Melanocyte of skin (primary cell): ENCODE data around the gene DNAJA2. TPM values are rescaled to one million over a fixed set of nuclear protein-coding genes. Genes with fewer than 3 reads are reported as not detected.

Experiments used
- total RNA-seq, 2 donors: library from RNA; depleted of rRNA; stranded (reverse); fragments of >200 nt; gene quantifications; 2 replicates each; pipeline ENCODE4 v1.2.3, GENCODE V29; 2012

The DNAJA2 gene
- 10 to 100 TPM; 58.8 to 90.9 TPM for total RNA-seq

DNA sequence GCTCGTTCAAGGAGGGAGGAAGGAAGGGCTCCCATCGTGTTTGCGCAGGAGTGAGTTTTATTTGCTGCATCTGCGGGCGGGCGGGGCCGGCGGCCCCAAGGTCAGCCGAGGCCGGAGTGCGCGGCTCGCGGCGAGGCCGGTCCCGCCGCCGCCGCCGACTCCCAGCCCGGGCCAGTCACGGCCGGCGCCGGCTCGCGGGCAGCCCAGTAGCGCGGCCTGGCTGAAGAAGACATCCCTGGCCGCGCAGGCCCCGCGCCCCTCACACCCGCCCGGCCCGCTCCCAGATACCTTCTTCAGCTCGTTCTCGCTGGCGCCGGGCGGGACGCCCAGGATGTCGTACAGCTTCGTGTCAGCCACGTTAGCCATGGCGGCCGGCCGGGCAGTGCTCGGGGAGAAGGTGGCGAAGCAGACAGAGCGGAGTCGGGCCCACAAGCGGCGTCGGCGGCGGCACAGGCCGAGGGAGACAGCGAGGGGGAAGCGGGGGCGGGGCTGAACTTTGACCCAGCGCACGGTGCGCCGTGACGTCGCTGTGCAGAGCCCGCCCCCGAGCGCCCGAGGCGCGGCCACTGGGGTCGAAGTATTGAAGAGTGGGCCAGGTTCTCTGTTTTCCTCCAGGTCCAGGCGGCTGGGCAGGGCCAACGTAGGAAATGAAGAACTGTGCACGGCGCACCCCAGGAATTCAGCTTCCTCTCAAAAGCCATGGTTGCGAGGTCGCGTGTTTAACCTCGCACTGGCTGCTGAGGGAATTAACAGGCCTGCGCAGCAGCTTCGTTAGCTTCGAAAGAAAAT, at the start of gene DNAJA2:
TSS of gene DNAJA2 (minus strand) at position 468 of the 789 bp plus-strand sequence. CDS start at position 366, 102 bp downstream.

Other genes with a start within 250 kb of the DNAJA2 start
- 1 to 10 TPM in 1 of 2 donors, under 1 TPM in 1; 0.67 to 1.4 TPM for gene MYLK3, start 225.3 kb downstream of the DNAJA2 start, total RNA-seq
- gene C16orf87, start 142.5 kb downstream of the DNAJA2 start, total RNA-seq = 1 to 10 TPM; 5.5 to 6.3 TPM
- 1 to 10 TPM; 3.1 to 5.7 TPM for gene GPT2, start 89.3 kb downstream of the DNAJA2 start, total RNA-seq
- gene NETO2, start 170.3 kb upstream of the DNAJA2 start, total RNA-seq = 10 to 100 TPM; 30.6 to 36.8 TPM